Measurements from ENCODE around the gene OR2W3.

The OR2W3 gene

GRCh38 chr1:247923941-247924340 lies 28.6 kb downstream of the OR2W3 start:
- no peak for DNase-seq

- DNase-seq = no peak
These were observed 29.5 kb downstream of the OR2W3 start, which contains the start of gene OR2AJ1 for GRCh38 chr1:247924868-247925267. Gene OR2AJ1 (plus strand): TSS chr1:247924889. CDS start chr1:247933769, 8,880 bp downstream.

DNA sequence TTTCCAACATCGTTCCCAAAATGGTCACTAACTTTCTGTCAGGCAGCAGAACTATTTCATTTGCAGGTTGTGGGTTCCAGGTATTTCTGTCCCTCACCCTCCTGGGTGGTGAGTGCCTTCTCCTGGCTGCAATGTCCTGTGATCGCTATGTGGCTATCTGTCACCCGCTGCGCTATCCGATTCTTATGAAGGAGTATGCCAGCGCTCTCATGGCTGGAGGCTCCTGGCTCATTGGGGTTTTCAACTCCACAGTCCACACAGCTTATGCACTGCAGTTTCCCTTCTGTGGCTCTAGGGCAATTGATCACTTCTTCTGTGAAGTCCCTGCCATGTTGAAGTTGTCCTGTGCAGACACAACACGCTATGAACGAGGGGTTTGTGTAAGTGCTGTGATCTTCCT lies 38.6 kb downstream of the OR2W3 start:
- DNase-seq = no peak

GRCh38 chr1:247935781-247936180 lies 40.4 kb downstream of the OR2W3 start:
- DNase-seq = no peak

DNA sequence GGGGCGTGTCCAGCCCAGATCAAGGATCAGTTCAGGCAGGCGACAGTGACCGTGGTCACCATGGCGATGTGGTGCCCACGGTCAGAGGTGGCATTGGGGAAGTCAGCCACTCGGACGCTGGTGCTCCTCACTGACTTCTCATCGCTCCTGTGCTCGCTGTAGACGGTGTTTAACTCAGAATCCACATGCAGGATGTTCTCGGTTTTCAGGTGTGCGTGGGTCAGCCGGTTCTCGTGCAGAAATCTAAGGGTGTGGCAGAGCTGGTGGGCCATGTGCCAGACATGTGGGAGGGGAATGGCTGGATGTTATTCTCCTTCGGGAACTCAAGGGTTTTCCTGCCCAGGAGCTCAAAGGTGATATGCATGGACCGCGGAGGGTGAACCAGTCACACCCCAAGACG lies 41.0 kb downstream of the OR2W3 start:
- DNase-seq = no peak

DNA sequence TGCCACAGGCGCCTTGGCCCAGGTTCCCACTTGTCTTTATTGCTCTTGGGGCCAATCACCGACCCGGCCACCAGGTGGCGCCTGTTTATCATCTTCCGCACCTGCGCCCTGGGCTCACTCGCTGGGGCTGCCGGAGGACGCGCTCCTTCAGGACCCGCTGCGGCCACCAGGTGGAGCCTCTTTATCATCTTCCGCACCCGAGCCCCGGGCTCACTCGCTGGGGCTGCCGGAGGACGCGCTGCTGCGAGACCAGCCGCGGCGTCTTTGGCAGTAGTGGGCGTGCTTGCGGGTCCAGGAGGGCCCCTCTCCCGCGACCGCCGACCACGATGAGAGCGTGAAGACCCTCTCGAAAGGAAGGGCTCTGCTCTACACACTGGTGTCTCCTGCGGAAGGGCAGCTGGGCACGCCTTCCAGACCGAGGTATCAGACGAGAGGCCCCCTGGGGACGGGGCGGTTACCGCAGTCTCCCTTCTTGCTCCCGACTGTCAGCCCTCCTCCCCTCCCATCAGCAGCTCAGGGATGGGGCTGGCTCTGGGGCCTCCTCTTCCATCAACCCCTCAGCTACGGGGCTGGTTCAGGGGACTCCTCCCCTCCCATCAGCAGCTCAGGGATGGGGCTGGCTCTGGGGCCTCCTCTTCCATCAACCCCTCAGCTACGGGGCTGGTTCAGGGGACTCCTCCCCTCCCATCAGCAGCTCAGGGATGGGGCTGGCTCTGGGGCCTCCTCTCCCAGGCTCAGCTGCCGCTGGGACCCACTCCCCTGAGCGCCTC lies 41.8 kb downstream of the OR2W3 start:
- DNase-seq = peak; percentile 48 to 50

- DNase-seq = no peak
These were observed 47.2 kb downstream of the OR2W3 start for GRCh38 chr1:247942624-247943023.

All from activated CD4-positive, alpha-beta T cell treated with anti-CD3 and anti-CD28 coated beads, Interleukin-2, amount 50 U/mL, for 4 hours (primary cell).